Right hindlimb (tissue), 1 donor: ENCODE results near the gene ZC3H8.
"Not testable (repeated sequence)": the region's sequence is repeated elsewhere in the genome, so short reads cannot be mapped to it uniquely, and the experiment has no call there.

Source experiments
- DNase-seq: peaks from one replicate; pipeline ENCODE4 v3.0.0-alpha.2; 2018

The ZC3H8 gene

GRCh38 chr2:112259509-112260294 lies 4.9 kb upstream of the ZC3H8 start:
- DNase-seq = peak; percentile 83

- DNase-seq = no peak
Observed at GRCh38 chr2:112257575-112257974, 2.7 kb upstream of the ZC3H8 start.

- DNase-seq = no peak
Observed at GRCh38 chr2:112256654-112257053, 1.8 kb upstream of the ZC3H8 start.

GRCh38 chr2:112255875-112256274 lies 1.0 kb upstream of the ZC3H8 start:
- DNase-seq = no peak

GRCh38 chr2:112253261-112253815 lies 1.5 kb downstream of the ZC3H8 start:
- no peak for DNase-seq

GRCh38 chr2:112251271-112251670 lies 3.6 kb downstream of the ZC3H8 start:
- DNase-seq = no peak

GRCh38 chr2:112244854-112245253 lies 10.0 kb downstream of the ZC3H8 start:
- no peak for DNase-seq

- DNase-seq = no peak
Observed at GRCh38 chr2:112243233-112243632, 11.6 kb downstream of the ZC3H8 start.

- DNase-seq = no peak
Observed at GRCh38 chr2:112242384-112242783, 12.5 kb downstream of the ZC3H8 start.

GRCh38 chr2:112239862-112240261 lies 15.0 kb downstream of the ZC3H8 start:
- no peak for DNase-seq

- DNase-seq = no peak
Observed at GRCh38 chr2:112230371-112230770, 24.5 kb downstream of the ZC3H8 start.

GRCh38 chr2:112229348-112229747 lies 25.5 kb downstream of the ZC3H8 start:
- DNase-seq = no peak

- DNase-seq = no peak
Observed at GRCh38 chr2:112220831-112221230, 34.0 kb downstream of the ZC3H8 start.

- DNase-seq = no peak
Observed at GRCh38 chr2:112220186-112220585, 34.7 kb downstream of the ZC3H8 start.

- no peak for DNase-seq
Observed at GRCh38 chr2:112217854-112218253, 37.0 kb downstream of the ZC3H8 start.

- no peak for DNase-seq
Observed at GRCh38 chr2:112216167-112216566, 38.7 kb downstream of the ZC3H8 start.

GRCh38 chr2:112207905-112208304 lies 46.9 kb downstream of the ZC3H8 start:
- DNase-seq = not testable (repeated sequence)

- no peak for DNase-seq
Observed at GRCh38 chr2:112204411-112204810, 50.4 kb downstream of the ZC3H8 start.

GRCh38 chr2:112201696-112202430 lies 53.0 kb downstream of the ZC3H8 start:
- no peak for DNase-seq

GRCh38 chr2:112199188-112199587 lies 55.7 kb downstream of the ZC3H8 start:
- no peak for DNase-seq

GRCh38 chr2:112198780-112199179 lies 56.1 kb downstream of the ZC3H8 start:
- no peak for DNase-seq

GRCh38 chr2:112197868-112198267 lies 57.0 kb downstream of the ZC3H8 start:
- DNase-seq = no peak

- DNase-seq = no peak
Observed at GRCh38 chr2:112195950-112196349, 58.9 kb downstream of the ZC3H8 start.

GRCh38 chr2:112195167-112195766 lies 59.6 kb downstream of the ZC3H8 start:
- DNase-seq = no peak
